Fibroblast of pulmonary artery (primary cell): Measurements from ENCODE around the gene ICA1.

Source experiments
- DNase-seq: peaks from one replicate; pipeline ENCODE4 v3.0.0-alpha.2; 2010; ENCODE audit warnings: low read depth
- H3K4me3 ChIP-seq: replicated peaks from 2 replicates; pipeline ENCODE4 v1.5.1; 2011; ENCODE audit warnings: low read depth, mild to moderate bottlenecking, control low read depth, low read length, moderate library complexity
- TF ChIP-seq, protein P1 (sequence below): IDR thresholded peaks from 2 replicates; pipeline ENCODE4 v1.5.1; 2011; ENCODE audit warnings: mild to moderate bottlenecking, control low read depth, low read length, inconsistent platforms; ENCODE audit errors: missing control alignments

ICA1 gene

DNA sequence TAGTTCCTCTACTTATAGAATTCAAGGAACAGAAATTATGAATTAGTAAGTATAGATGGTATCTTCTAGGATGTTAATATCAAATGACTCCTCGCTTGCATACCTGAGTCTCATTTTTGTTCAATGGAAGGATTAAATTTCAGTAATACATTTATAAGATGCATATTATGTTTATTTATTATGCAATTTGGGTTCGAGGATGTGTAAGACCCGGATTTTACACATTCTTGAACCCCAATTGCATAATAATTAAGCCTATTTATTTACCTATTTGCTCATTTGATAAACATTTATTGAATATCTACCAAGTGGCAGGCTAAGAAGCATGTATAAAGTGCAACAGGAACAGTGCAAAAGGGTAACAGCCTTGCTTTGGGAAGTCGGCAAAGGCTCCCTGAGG, 52.6 kb downstream of the ICA1 start:
- TF ChIP-seq, protein P1, sequence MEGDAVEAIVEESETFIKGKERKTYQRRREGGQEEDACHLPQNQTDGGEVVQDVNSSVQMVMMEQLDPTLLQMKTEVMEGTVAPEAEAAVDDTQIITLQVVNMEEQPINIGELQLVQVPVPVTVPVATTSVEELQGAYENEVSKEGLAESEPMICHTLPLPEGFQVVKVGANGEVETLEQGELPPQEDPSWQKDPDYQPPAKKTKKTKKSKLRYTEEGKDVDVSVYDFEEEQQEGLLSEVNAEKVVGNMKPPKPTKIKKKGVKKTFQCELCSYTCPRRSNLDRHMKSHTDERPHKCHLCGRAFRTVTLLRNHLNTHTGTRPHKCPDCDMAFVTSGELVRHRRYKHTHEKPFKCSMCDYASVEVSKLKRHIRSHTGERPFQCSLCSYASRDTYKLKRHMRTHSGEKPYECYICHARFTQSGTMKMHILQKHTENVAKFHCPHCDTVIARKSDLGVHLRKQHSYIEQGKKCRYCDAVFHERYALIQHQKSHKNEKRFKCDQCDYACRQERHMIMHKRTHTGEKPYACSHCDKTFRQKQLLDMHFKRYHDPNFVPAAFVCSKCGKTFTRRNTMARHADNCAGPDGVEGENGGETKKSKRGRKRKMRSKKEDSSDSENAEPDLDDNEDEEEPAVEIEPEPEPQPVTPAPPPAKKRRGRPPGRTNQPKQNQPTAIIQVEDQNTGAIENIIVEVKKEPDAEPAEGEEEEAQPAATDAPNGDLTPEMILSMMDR: no peak
- H3K4me3 ChIP-seq: no peak overlapping the region
- no peak for DNase-seq

- no peak overlapping the region for H3K4me3 ChIP-seq
- DNase-seq: no peak
- TF ChIP-seq, protein P1: no peak
Observed at GRCh38 chr7:8208816-8209215, 53.2 kb downstream of the ICA1 start.

DNA sequence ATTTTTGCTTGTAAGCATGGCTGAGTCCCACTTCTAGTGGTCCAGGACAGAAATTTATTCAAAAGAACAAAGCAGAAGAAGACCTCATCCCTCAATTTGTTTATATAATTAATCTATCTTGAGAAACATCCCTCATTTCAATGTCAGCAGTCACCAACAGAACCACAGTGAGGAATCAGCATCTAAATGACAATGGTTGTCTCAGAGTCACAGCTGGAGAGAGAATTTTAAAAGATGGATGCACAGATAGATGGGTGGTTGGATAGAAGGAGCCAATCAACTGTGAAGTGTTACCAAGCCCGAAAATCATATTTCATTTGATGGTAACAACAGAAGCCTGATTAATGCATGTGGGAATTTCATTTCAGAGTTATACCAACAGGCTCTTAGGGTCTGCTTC, 55.0 kb downstream of the ICA1 start:
- TF ChIP-seq, protein P1: no peak
- no peak for DNase-seq
- H3K4me3 ChIP-seq: no peak overlapping the region

DNA sequence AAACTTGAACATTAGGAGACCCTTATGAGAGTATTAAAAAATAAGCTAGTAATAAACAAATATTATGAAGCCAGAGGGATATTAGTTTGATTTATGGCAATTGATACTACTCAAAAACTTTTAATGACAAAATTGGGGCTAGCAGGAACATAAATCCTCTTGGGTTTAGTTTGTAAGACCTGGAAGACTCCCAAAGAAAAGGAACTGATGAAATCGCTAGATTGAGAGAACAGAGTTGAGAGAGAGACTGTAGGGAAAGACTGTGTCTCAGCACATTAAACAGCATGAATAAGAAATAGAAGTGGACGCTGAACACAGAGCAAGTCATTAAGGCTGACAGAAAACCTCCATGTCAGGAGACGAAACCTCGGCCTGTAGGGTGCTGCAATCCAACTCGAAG, 56.4 kb downstream of the ICA1 start:
- TF ChIP-seq, protein P1: no peak
- no peak overlapping the region for H3K4me3 ChIP-seq
- DNase-seq: no peak

GRCh38 chr7:8205031-8205387, 57.0 kb downstream of the ICA1 start:
- TF ChIP-seq, protein P1: no peak
- H3K4me3 ChIP-seq: no peak overlapping the region
- DNase-seq: no peak

DNA sequence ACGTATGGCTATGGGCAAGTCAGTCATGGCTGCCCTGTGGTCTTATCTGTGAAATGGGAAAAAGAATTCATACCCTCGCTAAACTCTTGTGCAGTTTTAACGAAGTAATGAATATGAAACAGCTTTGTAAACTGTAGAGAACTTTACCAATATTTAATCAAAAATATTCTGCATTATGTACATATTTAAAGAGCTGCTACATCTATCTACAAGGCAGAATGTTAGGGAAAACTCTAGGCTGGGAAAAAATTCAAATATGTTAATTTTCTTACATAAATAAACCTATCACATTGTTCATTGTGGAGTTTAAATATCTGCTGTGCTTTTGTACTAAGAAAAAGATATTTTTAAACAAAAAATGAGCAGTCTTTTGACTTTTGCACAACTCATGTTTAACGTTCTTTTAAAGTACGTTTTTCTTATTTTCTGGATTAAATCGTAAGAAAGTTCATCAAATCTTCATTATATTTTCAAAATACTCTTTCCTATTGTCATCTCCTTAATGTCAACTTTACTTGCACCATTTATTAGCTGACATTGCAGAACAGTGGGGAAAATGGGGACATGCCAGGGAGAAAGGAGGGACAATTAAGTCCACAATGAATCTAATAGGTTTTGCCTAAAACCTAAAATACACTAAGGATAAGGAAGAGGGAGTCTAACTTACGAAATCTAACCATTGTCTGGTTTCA, 57.5 kb downstream of the ICA1 start:
- TF ChIP-seq, protein P1: no peak
- H3K4me3 ChIP-seq: no peak overlapping the region
- no peak for DNase-seq

DNA sequence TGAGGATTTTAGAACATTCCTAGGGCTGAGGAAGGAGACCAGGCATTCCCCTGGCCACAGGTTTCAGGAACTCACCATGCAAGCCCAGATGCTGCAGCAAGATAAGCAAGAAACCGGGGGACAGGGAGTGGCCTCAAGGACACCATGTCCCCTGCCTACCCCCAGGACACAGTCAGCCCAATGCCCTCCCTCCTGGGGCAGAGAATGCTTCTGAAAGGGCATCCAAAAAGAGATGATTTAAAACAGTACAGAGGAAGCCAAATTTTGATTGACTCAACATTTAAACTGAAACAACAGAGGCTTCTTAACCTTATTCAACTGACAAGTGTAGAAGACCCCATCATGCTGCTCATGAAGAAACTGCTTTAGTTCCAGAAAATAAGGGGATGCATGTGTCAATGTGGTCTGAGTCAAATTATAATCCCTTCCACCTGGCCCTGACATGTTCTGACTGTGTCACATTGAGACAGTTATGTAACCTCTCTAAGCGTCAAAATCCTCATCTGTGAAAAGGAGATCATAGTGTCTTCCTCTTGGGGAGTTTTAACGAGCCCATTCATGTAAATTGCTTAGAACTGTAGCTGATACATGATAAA, 60.0 kb downstream of the ICA1 start:
- TF ChIP-seq, protein P1: no peak
- no peak for DNase-seq
- no peak overlapping the region for H3K4me3 ChIP-seq
